Measurements from ENCODE around the gene CCDC61.

Gene CCDC61

GRCh38 chr19:46015687-46016425 is 20.6 kb downstream of the CCDC61 start:
- peak; percentile 27 for DNase-seq (ENCODE audit: low read depth, low spot score)

GRCh38 chr19:46016426-46017094 is 21.3 kb downstream of the CCDC61 start:
- DNase-seq (ENCODE audit: low read depth, low spot score) = peak; percentile 87

GRCh38 chr19:46017095-46017429 is 21.8 kb downstream of the CCDC61 start:
- DNase-seq (ENCODE audit: low read depth, low spot score) = no peak

- DNase-seq (ENCODE audit: low read depth, low spot score) = no peak
These were observed 22.8 kb downstream of the CCDC61 start for GRCh38 chr19:46017874-46018675.

GRCh38 chr19:46018729-46019251 is 23.5 kb downstream of the CCDC61 start:
- no peak for DNase-seq (ENCODE audit: low read depth, low spot score)

GRCh38 chr19:46019270-46019669 is 24.0 kb downstream of the CCDC61 start:
- no peak for DNase-seq (ENCODE audit: low read depth, low spot score)

- DNase-seq (ENCODE audit: low read depth, low spot score) = no peak
These were observed 25.5 kb downstream of the CCDC61 start for GRCh38 chr19:46020819-46021125.

GRCh38 chr19:46021531-46022041 is 26.3 kb downstream of the CCDC61 start:
- DNase-seq (ENCODE audit: low read depth, low spot score) = peak; percentile 23

- no peak for DNase-seq (ENCODE audit: low read depth, low spot score)
These were observed 26.8 kb downstream of the CCDC61 start for GRCh38 chr19:46022061-46022430.

- no peak for DNase-seq (ENCODE audit: low read depth, low spot score)
These were observed 27.4 kb downstream of the CCDC61 start, which contains the start of gene PGLYRP1 for GRCh38 chr19:46022431-46023310. TSS of gene PGLYRP1 (minus strand) at chr19:46023053. CDS start at chr19:46023021, 32 bp downstream.

- no peak for DNase-seq (ENCODE audit: low read depth, low spot score)
These were observed 28.1 kb downstream of the CCDC61 start for GRCh38 chr19:46023311-46023779.

- no peak for DNase-seq (ENCODE audit: low read depth, low spot score)
These were observed 30.6 kb downstream of the CCDC61 start for GRCh38 chr19:46025835-46026234.

- peak; percentile 35 for DNase-seq (ENCODE audit: low read depth, low spot score)
These were observed 35.7 kb downstream of the CCDC61 start for GRCh38 chr19:46030812-46031550.

GRCh38 chr19:46031781-46032596 is 36.7 kb downstream of the CCDC61 start:
- no peak for DNase-seq (ENCODE audit: low read depth, low spot score)

- no peak for DNase-seq (ENCODE audit: low read depth, low spot score)
These were observed 37.3 kb downstream of the CCDC61 start for GRCh38 chr19:46032597-46033025.

GRCh38 chr19:46033401-46033800 is 38.1 kb downstream of the CCDC61 start:
- no peak for DNase-seq (ENCODE audit: low read depth, low spot score)

GRCh38 chr19:46035546-46035945 is 40.3 kb downstream of the CCDC61 start:
- no peak for DNase-seq (ENCODE audit: low read depth, low spot score)

GRCh38 chr19:46035986-46036743 is 40.9 kb downstream of the CCDC61 start:
- no peak for DNase-seq (ENCODE audit: low read depth, low spot score)

GRCh38 chr19:46036744-46037128 is 41.5 kb downstream of the CCDC61 start:
- DNase-seq (ENCODE audit: low read depth, low spot score) = no peak
